ENCODE data around the gene MAML2. TPM values are rescaled to one million over a fixed set of nuclear protein-coding genes. Genes with fewer than 3 reads are reported as not detected.

MAML2 gene
- total and polyA plus RNA-seq, 2 donors: 7.9 to 9.8 TPM

DNA sequence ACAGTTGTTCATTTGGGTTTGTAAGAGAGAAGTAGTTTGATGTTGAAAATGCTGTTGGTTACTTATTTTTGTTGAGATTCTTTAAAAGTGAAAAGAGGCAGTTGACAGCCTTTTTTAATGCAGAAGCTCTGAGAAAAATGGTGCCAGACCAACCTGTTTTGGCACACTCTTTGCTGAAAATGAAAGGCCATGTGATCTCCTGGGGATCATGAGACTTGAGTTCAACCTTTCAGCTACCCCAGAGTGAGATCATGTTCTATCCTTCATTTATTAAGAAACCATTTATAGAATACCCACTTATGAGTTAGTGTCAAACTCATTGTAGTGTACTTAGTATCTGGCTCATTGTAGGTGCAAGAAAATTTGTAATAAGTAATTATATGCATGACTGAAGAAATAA, 196.2 kb downstream of the MAML2 start:
- no peak overlapping the region for H3K27ac ChIP-seq (ENCODE audit: low read depth in 1 of 2, low read length in 1 of 2)
- no peak for DNase-seq (ENCODE audit: low read depth in 6 of 9, low spot score in 9 of 9)
- peaks cover 0 to under 1% of the 10 kb centered on the region in 2 donors for H3K4me1 ChIP-seq (ENCODE audit: control insufficient read depth in 2 of 2, insufficient read depth in 2 of 2, low read length in 2 of 2)
- no peaks in the 10 kb centered on the region for H3K9me3 ChIP-seq (ENCODE audit: control insufficient read depth in 2 of 2, insufficient read depth in 1 of 2, low read length in 1 of 2)
- H3K27me3 ChIP-seq (ENCODE audit: control insufficient read depth in 2 of 2, insufficient read depth in 1 of 2, low read length in 1 of 2): no peaks in the 10 kb centered on the region
- no peaks in the 10 kb centered on the region for H3K36me3 ChIP-seq (ENCODE audit: control insufficient read depth in 2 of 2, insufficient read depth in 2 of 2, low read length in 1 of 2)
- H3K4me3 ChIP-seq (ENCODE audit: low read length in 2 of 2): no peak overlapping the region

DNA sequence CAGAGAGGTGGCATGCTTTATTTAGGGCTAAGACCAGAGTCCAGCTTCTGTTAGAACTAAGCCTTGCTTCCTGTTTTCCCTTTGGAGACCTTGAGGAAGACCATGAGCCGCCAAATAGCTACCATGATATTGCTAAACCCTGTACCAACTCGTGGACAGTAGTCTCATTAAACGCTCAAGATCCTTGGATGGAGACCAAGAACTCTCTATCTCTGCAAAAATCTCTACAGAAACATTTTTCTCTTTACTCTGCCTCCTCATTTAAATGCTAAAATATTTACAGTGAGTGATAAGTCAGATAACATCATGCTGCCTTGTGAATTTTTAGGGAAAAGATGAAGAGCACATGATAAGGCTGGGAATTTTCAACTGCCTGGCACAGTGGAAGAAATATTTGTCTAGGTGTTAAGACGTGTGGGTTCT, 197.8 kb downstream of the MAML2 start:
- WGBS: 94% methylated on average over 4 of the region's 4 CpGs
- Histone ChIP-seq H3K27ac (ENCODE audit: low read depth in 1 of 2, low read length in 1 of 2) (no peak overlapping the region), H3K9me3 (ENCODE audit: control insufficient read depth in 2 of 2, insufficient read depth in 1 of 2, low read length in 1 of 2) (no peaks in the 10 kb centered on the region), H3K27me3 (ENCODE audit: control insufficient read depth in 2 of 2, insufficient read depth in 1 of 2, low read length in 1 of 2) (no peaks in the 10 kb centered on the region), H3K36me3 (ENCODE audit: control insufficient read depth in 2 of 2, insufficient read depth in 2 of 2, low read length in 1 of 2) (no peaks in the 10 kb centered on the region), H3K4me1 (ENCODE audit: control insufficient read depth in 2 of 2, insufficient read depth in 2 of 2, low read length in 2 of 2) (no peaks in the 10 kb centered on the region), H3K4me3 (ENCODE audit: low read length in 2 of 2) (no peak overlapping the region)
- no peak for DNase-seq (ENCODE audit: low read depth in 6 of 9, low spot score in 9 of 9)

DNA sequence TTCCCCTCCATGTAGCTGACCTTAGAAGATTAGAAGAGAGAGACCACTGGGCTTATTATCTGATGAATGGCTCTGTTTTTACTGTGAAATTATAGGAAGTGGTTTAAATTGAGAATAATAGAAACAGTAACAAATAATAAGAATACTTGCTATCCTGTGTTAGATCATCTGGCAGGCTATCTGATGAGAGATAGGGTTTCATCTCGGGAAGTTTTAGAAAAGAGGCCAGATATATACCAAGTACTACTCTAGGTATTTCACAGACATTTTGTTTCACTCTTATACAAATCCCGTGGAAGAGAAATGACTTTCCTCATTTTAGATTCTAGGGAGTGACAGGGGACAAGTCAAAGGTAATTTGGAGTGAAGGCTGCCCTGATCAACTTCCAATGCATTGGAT, 198.4 kb downstream of the MAML2 start:
- Histone ChIP-seq H3K36me3 (ENCODE audit: control insufficient read depth in 2 of 2, insufficient read depth in 2 of 2, low read length in 1 of 2) (no peaks in the 10 kb centered on the region), H3K9me3 (ENCODE audit: control insufficient read depth in 2 of 2, insufficient read depth in 1 of 2, low read length in 1 of 2) (no peaks in the 10 kb centered on the region), H3K4me1 (ENCODE audit: control insufficient read depth in 2 of 2, insufficient read depth in 2 of 2, low read length in 2 of 2) (no peaks in the 10 kb centered on the region), H3K27ac (ENCODE audit: low read depth in 1 of 2, low read length in 1 of 2) (peak overlapping the region in 1 of 2 donors; percentile 50), H3K4me3 (ENCODE audit: low read length in 2 of 2) (no peak overlapping the region), H3K27me3 (ENCODE audit: control insufficient read depth in 2 of 2, insufficient read depth in 1 of 2, low read length in 1 of 2) (no peaks in the 10 kb centered on the region)
- 92% methylated on average over 2 of the region's 2 CpGs for WGBS
- DNase-seq (ENCODE audit: low read depth in 6 of 9, low spot score in 9 of 9): no peak

DNA sequence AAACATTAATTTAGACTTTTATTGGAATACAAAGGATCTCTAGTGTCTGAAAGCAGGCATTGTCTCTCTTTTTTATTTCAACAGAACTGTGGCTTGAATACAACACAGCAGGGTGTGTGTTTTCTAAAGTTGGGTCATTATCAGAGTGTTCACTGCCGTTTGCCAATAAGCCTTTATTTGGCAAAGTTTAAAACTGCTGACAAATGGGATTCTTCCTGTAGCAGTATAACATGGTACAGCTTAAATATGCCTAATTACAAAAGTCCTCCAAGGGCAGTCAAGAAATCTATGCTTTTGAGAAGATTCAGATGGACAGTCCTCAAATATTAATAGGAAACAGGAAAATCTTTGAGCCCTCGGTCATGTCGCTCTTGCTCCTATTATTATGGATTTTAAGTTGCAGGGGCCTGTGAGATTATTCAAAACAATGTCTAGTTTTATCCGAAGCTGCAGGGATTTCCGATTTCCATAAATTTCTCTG, 199.9 kb downstream of the MAML2 start:
- Histone ChIP-seq H3K27me3 (ENCODE audit: control insufficient read depth in 2 of 2, insufficient read depth in 1 of 2, low read length in 1 of 2) (no peaks in the 10 kb centered on the region), H3K4me3 (ENCODE audit: low read length in 2 of 2) (no peak overlapping the region), H3K4me1 (ENCODE audit: control insufficient read depth in 2 of 2, insufficient read depth in 2 of 2, low read length in 2 of 2) (no peaks in the 10 kb centered on the region), H3K36me3 (ENCODE audit: control insufficient read depth in 2 of 2, insufficient read depth in 2 of 2, low read length in 1 of 2) (no peaks in the 10 kb centered on the region), H3K27ac (ENCODE audit: low read depth in 1 of 2, low read length in 1 of 2) (no peak overlapping the region), H3K9me3 (ENCODE audit: control insufficient read depth in 2 of 2, insufficient read depth in 1 of 2, low read length in 1 of 2) (no peaks in the 10 kb centered on the region)
- DNase-seq (ENCODE audit: low read depth in 6 of 9, low spot score in 9 of 9): no peak
- WGBS: 85% methylated on average over 5 of the region's 5 CpGs

DNA sequence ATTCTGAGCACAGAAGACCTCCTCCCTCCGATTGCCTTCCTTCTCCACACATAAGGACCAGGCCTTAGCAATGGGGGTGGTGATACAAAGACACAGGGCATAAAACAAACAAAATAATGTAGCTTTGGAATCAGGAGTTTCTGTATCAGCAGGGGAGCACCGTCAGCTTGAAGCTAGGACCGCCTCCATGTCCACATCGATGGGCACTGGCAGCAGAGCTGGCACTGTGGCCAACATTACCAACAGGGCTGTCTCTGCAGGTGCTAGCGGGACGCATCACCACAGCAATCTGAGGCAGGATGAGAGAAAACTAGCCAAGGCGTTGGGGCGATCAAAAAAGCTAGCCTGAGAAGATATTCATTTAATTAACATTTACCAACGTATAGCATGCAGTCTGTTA, 201.4 kb downstream of the MAML2 start:
- Histone ChIP-seq H3K27ac (ENCODE audit: low read depth in 1 of 2, low read length in 1 of 2) (no peak overlapping the region), H3K36me3 (ENCODE audit: control insufficient read depth in 2 of 2, insufficient read depth in 2 of 2, low read length in 1 of 2) (no peaks in the 10 kb centered on the region), H3K4me3 (ENCODE audit: low read length in 2 of 2) (no peak overlapping the region), H3K27me3 (ENCODE audit: control insufficient read depth in 2 of 2, insufficient read depth in 1 of 2, low read length in 1 of 2) (no peaks in the 10 kb centered on the region), H3K9me3 (ENCODE audit: control insufficient read depth in 2 of 2, insufficient read depth in 1 of 2, low read length in 1 of 2) (no peaks in the 10 kb centered on the region), H3K4me1 (ENCODE audit: control insufficient read depth in 2 of 2, insufficient read depth in 2 of 2, low read length in 2 of 2) (no peaks in the 10 kb centered on the region)
- WGBS: 98% methylated on average over 9 of the region's 9 CpGs
- DNase-seq (ENCODE audit: low read depth in 6 of 9, low spot score in 9 of 9): no peak

DNA sequence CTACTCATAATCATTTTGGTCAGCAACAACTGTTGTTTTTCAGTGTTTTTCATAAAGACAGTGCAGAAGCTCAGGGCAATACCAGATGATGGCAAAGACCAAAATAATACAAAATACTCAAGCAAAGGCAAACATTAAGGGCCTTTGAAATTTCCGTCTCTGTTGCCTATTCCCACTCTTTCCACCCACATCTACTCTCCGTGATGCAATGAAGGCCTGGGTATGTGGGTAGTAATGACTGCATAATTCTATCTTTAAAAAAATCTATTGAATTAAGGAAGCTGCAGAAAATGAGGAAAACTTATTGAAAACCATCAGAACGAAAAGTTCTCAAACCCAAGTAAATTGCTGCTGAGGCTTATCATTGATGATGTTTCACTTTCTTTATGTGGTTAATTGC, 203.3 kb downstream of the MAML2 start:
- Histone ChIP-seq H3K4me1 (ENCODE audit: control insufficient read depth in 2 of 2, insufficient read depth in 2 of 2, low read length in 2 of 2) (no peaks in the 10 kb centered on the region), H3K27ac (ENCODE audit: low read depth in 1 of 2, low read length in 1 of 2) (no peak overlapping the region), H3K36me3 (ENCODE audit: control insufficient read depth in 2 of 2, insufficient read depth in 2 of 2, low read length in 1 of 2) (no peaks in the 10 kb centered on the region), H3K9me3 (ENCODE audit: control insufficient read depth in 2 of 2, insufficient read depth in 1 of 2, low read length in 1 of 2) (no peaks in the 10 kb centered on the region), H3K27me3 (ENCODE audit: control insufficient read depth in 2 of 2, insufficient read depth in 1 of 2, low read length in 1 of 2) (no peaks in the 10 kb centered on the region), H3K4me3 (ENCODE audit: low read length in 2 of 2) (no peak overlapping the region)
- no peak for DNase-seq (ENCODE audit: low read depth in 6 of 9, low spot score in 9 of 9)
- 98% methylated on average over 3 of the region's 3 CpGs for WGBS

DNA sequence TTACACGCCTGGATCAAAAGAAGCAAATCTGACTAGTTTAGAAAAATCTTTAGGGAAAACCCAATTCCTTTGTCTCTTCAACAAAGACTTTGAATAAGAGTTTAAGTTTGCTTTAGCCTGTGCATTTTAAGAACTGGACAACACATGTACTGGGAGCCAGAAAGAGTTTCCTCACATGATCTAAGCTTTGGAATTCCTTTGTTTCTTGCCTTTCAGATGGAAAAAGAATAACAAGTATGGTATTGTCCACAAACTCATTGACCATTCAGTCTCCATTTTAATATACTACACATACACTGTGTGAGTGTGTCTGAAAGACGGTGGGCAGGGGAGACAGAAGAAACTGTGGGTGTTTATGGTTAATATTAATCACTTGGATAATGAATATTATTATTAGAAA, 205.6 kb downstream of the MAML2 start:
- no peak for DNase-seq (ENCODE audit: low read depth in 6 of 9, low spot score in 9 of 9)
- Histone ChIP-seq H3K27ac (ENCODE audit: low read depth in 1 of 2, low read length in 1 of 2) (peak overlapping the region in 1 of 2 donors; percentile 65), H3K4me1 (ENCODE audit: control insufficient read depth in 2 of 2, insufficient read depth in 2 of 2, low read length in 2 of 2) (no peaks in the 10 kb centered on the region), H3K27me3 (ENCODE audit: control insufficient read depth in 2 of 2, insufficient read depth in 1 of 2, low read length in 1 of 2) (no peaks in the 10 kb centered on the region), H3K4me3 (ENCODE audit: low read length in 2 of 2) (no peak overlapping the region), H3K9me3 (ENCODE audit: control insufficient read depth in 2 of 2, insufficient read depth in 1 of 2, low read length in 1 of 2) (no peaks in the 10 kb centered on the region), H3K36me3 (ENCODE audit: control insufficient read depth in 2 of 2, insufficient read depth in 2 of 2, low read length in 1 of 2) (no peaks in the 10 kb centered on the region)
- WGBS: 92% methylated on average over 2 of the region's 2 CpGs

DNA sequence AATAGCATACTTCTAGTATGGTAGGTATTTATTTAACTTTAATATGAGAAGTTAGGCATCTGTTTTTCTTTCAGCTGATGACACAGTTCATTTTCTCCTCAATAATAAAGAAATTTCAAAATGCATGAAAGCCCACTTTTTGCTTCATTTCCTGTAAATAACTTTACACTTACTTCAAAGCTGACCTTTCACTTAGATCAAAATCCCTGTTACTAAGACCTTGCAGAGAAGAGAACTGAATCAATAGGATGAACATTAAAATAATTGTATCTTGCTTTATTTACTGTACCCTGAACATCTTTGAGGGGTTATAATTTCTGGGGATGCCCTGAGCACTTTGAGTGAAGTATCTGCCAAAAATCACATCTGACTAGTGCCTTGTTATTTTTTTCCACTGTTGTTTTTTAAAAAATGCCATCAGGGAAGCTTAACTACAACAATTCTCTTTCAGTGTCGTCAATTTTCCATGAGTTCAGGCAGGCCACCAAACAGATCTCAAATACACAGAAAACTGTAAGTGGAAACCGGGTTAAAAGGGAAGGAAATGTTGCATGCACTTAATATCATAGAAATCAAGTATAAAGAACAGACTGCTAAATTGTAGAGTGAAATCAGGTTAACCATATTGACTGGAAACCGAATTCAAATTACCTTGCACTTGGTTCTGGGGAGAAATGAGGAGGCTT, 206.2 kb downstream of the MAML2 start:
- H3K4me1 ChIP-seq (ENCODE audit: control insufficient read depth in 2 of 2, insufficient read depth in 2 of 2, low read length in 2 of 2): no peaks in the 10 kb centered on the region
- H3K27ac ChIP-seq (ENCODE audit: low read depth in 1 of 2, low read length in 1 of 2): peak overlapping the region in 1 of 2 donors; percentile 65
- H3K4me3 ChIP-seq (ENCODE audit: low read length in 2 of 2): no peak overlapping the region
- WGBS: 59% methylated on average over 3 of the region's 3 CpGs
- no peaks in the 10 kb centered on the region for H3K9me3 ChIP-seq (ENCODE audit: control insufficient read depth in 2 of 2, insufficient read depth in 1 of 2, low read length in 1 of 2)
- DNase-seq (ENCODE audit: low read depth in 6 of 9, low spot score in 9 of 9): no peak
- H3K27me3 ChIP-seq (ENCODE audit: control insufficient read depth in 2 of 2, insufficient read depth in 1 of 2, low read length in 1 of 2): no peaks in the 10 kb centered on the region
- H3K36me3 ChIP-seq (ENCODE audit: control insufficient read depth in 2 of 2, insufficient read depth in 2 of 2, low read length in 1 of 2): no peaks in the 10 kb centered on the region

DNA sequence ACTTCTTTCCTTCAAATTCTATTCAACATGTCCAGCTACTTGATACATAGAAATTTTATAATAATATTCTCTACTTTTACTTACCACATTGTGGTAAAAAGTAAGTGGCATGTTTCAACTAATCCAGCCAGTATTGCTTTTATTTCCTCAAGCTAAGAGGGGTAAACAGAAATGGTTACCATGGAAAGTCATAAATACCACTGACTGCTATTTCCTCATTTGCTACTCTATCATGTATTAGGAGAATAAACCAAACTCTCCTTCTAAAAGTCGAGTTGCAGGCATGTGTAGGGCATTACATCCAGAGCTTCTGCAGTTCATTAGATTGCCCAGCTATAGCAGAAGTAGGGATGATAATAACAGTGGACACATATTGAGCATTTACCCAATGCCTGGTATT, 208.4 kb downstream of the MAML2 start:
- H3K27ac ChIP-seq (ENCODE audit: low read depth in 1 of 2, low read length in 1 of 2): no peak overlapping the region
- H3K36me3 ChIP-seq (ENCODE audit: control insufficient read depth in 2 of 2, insufficient read depth in 2 of 2, low read length in 1 of 2): no peaks in the 10 kb centered on the region
- H3K27me3 ChIP-seq (ENCODE audit: control insufficient read depth in 2 of 2, insufficient read depth in 1 of 2, low read length in 1 of 2): no peaks in the 10 kb centered on the region
- no peaks in the 10 kb centered on the region for H3K4me1 ChIP-seq (ENCODE audit: control insufficient read depth in 2 of 2, insufficient read depth in 2 of 2, low read length in 2 of 2)
- H3K4me3 ChIP-seq (ENCODE audit: low read length in 2 of 2): no peak overlapping the region
- WGBS: 3% methylated on average over 1 of the region's 1 CpG
- no peaks in the 10 kb centered on the region for H3K9me3 ChIP-seq (ENCODE audit: control insufficient read depth in 2 of 2, insufficient read depth in 1 of 2, low read length in 1 of 2)
- peak in 1 of 9 donors; percentile 19 for DNase-seq (ENCODE audit: low read depth in 6 of 9, low spot score in 9 of 9)

Measured in thymus (tissue), 11 donors.